ENCODE results near the gene ZDHHC24.

Gene ZDHHC24

GRCh38 chr11:66476173-66476840 is 69.5 kb downstream of the ZDHHC24 start:
- no peak for ATAC-seq (ENCODE audit: insufficient read depth, low read depth)

GRCh38 chr11:66475349-66476172 is 70.3 kb downstream of the ZDHHC24 start:
- H3K36me3 ChIP-seq (ENCODE audit: insufficient read depth, low read length): no peaks in the 10 kb centered on the region; the same call in 1 of the 2 replicates
- no peak overlapping the region for H3K4me2 ChIP-seq (ENCODE audit: insufficient read depth, low read length)
- no peaks in the 10 kb centered on the region for H3K27me3 ChIP-seq (ENCODE audit: insufficient read depth, low read length, poor library complexity)
- ATAC-seq (ENCODE audit: insufficient read depth, low read depth) (no peak), DNase-seq (no peak)
- no peak overlapping the region for H2AFZ ChIP-seq (ENCODE audit: low read depth, low read length)
- H3K4me3 ChIP-seq (ENCODE audit: low read depth in 1 of 2, low read length in 2 of 2): no peak overlapping the region
- H3K9ac ChIP-seq (ENCODE audit: low read depth, low read length): no peak overlapping the region
- peaks cover 13% of the 10 kb centered on the region for H3K4me1 ChIP-seq (ENCODE audit: insufficient read depth, low read length)
- no peaks in the 10 kb centered on the region for H4K20me1 ChIP-seq (ENCODE audit: insufficient read depth, low read length)
- no peaks in the 10 kb centered on the region for H3K9me3 ChIP-seq (ENCODE audit: insufficient read depth, low read length, severe bottlenecking)
- peaks cover 13% of the 10 kb centered on the region for H3K79me2 ChIP-seq (ENCODE audit: insufficient read depth, low read length)
- H3K27ac ChIP-seq (ENCODE audit: low read length): no peak overlapping the region
- TF ChIP-seq, protein P1, sequence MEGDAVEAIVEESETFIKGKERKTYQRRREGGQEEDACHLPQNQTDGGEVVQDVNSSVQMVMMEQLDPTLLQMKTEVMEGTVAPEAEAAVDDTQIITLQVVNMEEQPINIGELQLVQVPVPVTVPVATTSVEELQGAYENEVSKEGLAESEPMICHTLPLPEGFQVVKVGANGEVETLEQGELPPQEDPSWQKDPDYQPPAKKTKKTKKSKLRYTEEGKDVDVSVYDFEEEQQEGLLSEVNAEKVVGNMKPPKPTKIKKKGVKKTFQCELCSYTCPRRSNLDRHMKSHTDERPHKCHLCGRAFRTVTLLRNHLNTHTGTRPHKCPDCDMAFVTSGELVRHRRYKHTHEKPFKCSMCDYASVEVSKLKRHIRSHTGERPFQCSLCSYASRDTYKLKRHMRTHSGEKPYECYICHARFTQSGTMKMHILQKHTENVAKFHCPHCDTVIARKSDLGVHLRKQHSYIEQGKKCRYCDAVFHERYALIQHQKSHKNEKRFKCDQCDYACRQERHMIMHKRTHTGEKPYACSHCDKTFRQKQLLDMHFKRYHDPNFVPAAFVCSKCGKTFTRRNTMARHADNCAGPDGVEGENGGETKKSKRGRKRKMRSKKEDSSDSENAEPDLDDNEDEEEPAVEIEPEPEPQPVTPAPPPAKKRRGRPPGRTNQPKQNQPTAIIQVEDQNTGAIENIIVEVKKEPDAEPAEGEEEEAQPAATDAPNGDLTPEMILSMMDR (IDR thresholded peaks at IDR 0.05; ENCODE audit: borderline replicate concordance, extremely low read depth, low read length, poor library complexity, severe bottlenecking): no peak
- no peak for TF ChIP-seq EZH2 (IDR thresholded peaks at IDR 0.05; ENCODE audit: borderline replicate concordance, low read depth, low read length, severe bottlenecking)

More at GRCh38 chr11:66476173-66476840, 69.5 kb downstream of the ZDHHC24 start:
- H3K27ac ChIP-seq (ENCODE audit: low read length): no peak overlapping the region
- no peak overlapping the region for H2AFZ ChIP-seq (ENCODE audit: low read depth, low read length)
- H3K79me2 ChIP-seq (ENCODE audit: insufficient read depth, low read length): peaks cover 18% of the 10 kb centered on the region
- no peaks in the 10 kb centered on the region for H3K9me3 ChIP-seq (ENCODE audit: insufficient read depth, low read length, severe bottlenecking)
- H3K36me3 ChIP-seq (ENCODE audit: insufficient read depth, low read length): no peaks in the 10 kb centered on the region; the same call in 1 of the 2 replicates
- no peak overlapping the region for H3K4me3 ChIP-seq (ENCODE audit: low read depth in 1 of 2, low read length in 2 of 2)
- H3K9ac ChIP-seq (ENCODE audit: low read depth, low read length): no peak overlapping the region
- no peak overlapping the region for H3K4me2 ChIP-seq (ENCODE audit: insufficient read depth, low read length)
- H3K27me3 ChIP-seq (ENCODE audit: insufficient read depth, low read length, poor library complexity): no peaks in the 10 kb centered on the region
- no peak for DNase-seq
- H4K20me1 ChIP-seq (ENCODE audit: insufficient read depth, low read length): no peaks in the 10 kb centered on the region
- no peak for TF ChIP-seq EZH2 (IDR thresholded peaks at IDR 0.05; ENCODE audit: borderline replicate concordance, low read depth, low read length, severe bottlenecking)
- TF ChIP-seq, protein P1 (IDR thresholded peaks at IDR 0.05; ENCODE audit: borderline replicate concordance, extremely low read depth, low read length, poor library complexity, severe bottlenecking): no peak
- peaks cover 21% of the 10 kb centered on the region for H3K4me1 ChIP-seq (ENCODE audit: insufficient read depth, low read length)

DNA sequence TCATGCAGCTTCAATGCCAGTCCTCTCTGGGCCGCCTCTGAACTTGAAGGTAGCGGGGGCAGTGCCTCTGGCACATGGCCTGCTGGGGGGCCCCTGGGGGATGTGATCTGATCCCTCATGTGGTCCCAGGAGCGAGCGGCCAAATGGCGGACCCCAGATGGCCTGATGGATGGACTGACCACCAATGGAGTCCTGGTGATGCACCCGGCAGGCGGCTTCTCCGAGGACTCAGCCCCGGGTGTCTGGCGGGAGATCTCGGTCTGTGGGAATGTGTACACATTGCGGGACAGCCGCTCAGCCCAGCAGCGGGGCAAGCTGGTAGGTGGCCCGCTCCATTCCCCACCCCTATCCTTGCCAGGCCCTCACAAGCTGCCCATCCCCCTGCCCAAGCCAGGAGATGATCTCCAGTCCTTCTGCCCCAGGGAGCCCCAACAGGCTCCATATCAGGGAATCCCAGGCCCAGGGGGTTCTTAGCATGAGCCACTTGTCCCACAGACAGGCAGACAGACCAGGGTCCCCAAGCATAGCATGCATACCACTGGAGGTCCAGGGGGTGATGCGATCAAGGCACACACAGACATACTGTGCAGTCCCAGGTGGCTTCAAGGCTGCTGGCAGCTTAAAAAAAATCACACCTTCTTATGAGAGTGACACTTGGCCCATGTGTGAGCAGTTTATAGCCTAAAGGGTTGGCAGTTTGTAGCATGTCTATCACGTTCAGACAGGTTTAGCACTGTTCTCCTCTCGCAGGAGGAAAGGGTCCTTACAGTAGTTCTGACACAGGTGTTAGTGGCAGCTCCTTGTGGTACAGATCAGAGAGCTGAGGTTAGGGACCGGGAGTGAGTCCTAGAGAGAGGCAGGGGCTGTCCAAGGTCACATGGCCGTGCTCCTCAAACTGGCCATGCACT is 72.0 kb downstream of the ZDHHC24 start:
- H4K20me1 ChIP-seq (ENCODE audit: insufficient read depth, low read length): no peaks in the 10 kb centered on the region
- no peak overlapping the region for H2AFZ ChIP-seq (ENCODE audit: low read depth, low read length)
- no peaks in the 10 kb centered on the region for H3K79me2 ChIP-seq (ENCODE audit: insufficient read depth, low read length)
- no peak overlapping the region for H3K4me3 ChIP-seq (ENCODE audit: low read depth in 1 of 2, low read length in 2 of 2)
- H3K4me2 ChIP-seq (ENCODE audit: insufficient read depth, low read length): no peak overlapping the region
- H3K9ac ChIP-seq (ENCODE audit: low read depth, low read length): no peak overlapping the region
- DNase-seq: no peak
- H3K27ac ChIP-seq (ENCODE audit: low read length): no peak overlapping the region
- peaks cover 3% of the 10 kb centered on the region for H3K4me1 ChIP-seq (ENCODE audit: insufficient read depth, low read length)
- no peaks in the 10 kb centered on the region for H3K27me3 ChIP-seq (ENCODE audit: insufficient read depth, low read length, poor library complexity)
- no peak for TF ChIP-seq EZH2 (IDR thresholded peaks at IDR 0.05; ENCODE audit: borderline replicate concordance, low read depth, low read length, severe bottlenecking)
- TF ChIP-seq, protein P1 (IDR thresholded peaks at IDR 0.05; ENCODE audit: borderline replicate concordance, extremely low read depth, low read length, poor library complexity, severe bottlenecking): no peak
- H3K36me3 ChIP-seq (ENCODE audit: insufficient read depth, low read length): no peaks in the 10 kb centered on the region; the same call in 1 of the 2 replicates
- no peak for ATAC-seq (ENCODE audit: insufficient read depth, low read depth)
- no peaks in the 10 kb centered on the region for H3K9me3 ChIP-seq (ENCODE audit: insufficient read depth, low read length, severe bottlenecking)
